CD14-positive monocyte (primary cell): ENCODE results near the gene HOXD10. TPM values are rescaled to one million over a fixed set of nuclear protein-coding genes. Genes with fewer than 3 reads are reported as not detected.
A peak's percentile ranks its signal among the peaks of the same experiment; 100 is the strongest.

Source experiments
- DNase-seq, 3 donors: peaks; one replicate each; pipeline ENCODE4 v3.0.0-alpha.2; 2011 to 2022
- H2AFZ ChIP-seq: 2 replicates; pipeline ENCODE4 v1.6.0; 2012; ENCODE audit warnings: mild to moderate bottlenecking, low read depth, low read length, inconsistent platforms; ENCODE audit not compliant: insufficient read depth, poor library complexity, severe bottlenecking
- H3K27ac ChIP-seq, 2 donors: 1 replicate in 1 of 2; 2 replicates in 1 of 2; pipeline ENCODE4 v1.5.1; 2012 to 2013; ENCODE audit warnings: low read length in 2 of 2, control low read depth in 1 of 2, inconsistent platforms in 1 of 2, low read depth in 1 of 2, mild to moderate bottlenecking in 1 of 2
- H3K27me3 ChIP-seq, 2 donors: one replicate each; pipeline versions ENCODE4 v1.6.0 to v1.6.1; 2011 to 2013; ENCODE audit warnings: low read length in 2 of 2; ENCODE audit not compliant: control insufficient read depth in 2 of 2, insufficient read depth in 2 of 2
- H3K36me3 ChIP-seq, 2 donors: replicated peaks in 1 of 2; 1 replicate in 1 of 2; 2 replicates in 1 of 2; pipeline versions ENCODE4 v1.5.1 to v1.6.1; 2012 to 2013; ENCODE audit warnings: low read length in 2 of 2, control low read depth in 1 of 2, inconsistent platforms in 1 of 2, mild to moderate bottlenecking in 1 of 2; ENCODE audit not compliant: insufficient read depth in 2 of 2, control insufficient read depth in 1 of 2
- H3K4me1 ChIP-seq, 2 donors: 1 replicate in 1 of 2; 2 replicates in 1 of 2; pipeline versions ENCODE4 v1.5.1 to v1.6.1; 2012 to 2013; ENCODE audit warnings: low read length in 2 of 2, control low read depth in 1 of 2, inconsistent platforms in 1 of 2, mild to moderate bottlenecking in 1 of 2, moderate library complexity in 1 of 2; ENCODE audit not compliant: insufficient read depth in 2 of 2, control insufficient read depth in 1 of 2
- H3K4me2 ChIP-seq: replicated peaks from 2 replicates; pipeline ENCODE3; 2012; ENCODE audit warnings: low read length, moderate library complexity, mild to moderate bottlenecking; ENCODE audit not compliant: poor library complexity, severe bottlenecking; ENCODE audit errors: extremely low read depth
- H3K4me3 ChIP-seq, 3 experiments: fragments of 200-600 bp in 1 of 3; sonication (generic) in 1 of 3; replicated peaks in 1 of 3; 1 replicate in 2 of 3; 2 replicates in 1 of 3; pipeline ENCODE4 v1.5.1; 2011 to 2013; ENCODE audit warnings: low read length in 3 of 3, mild to moderate bottlenecking in 3 of 3, control low read depth in 2 of 3, low read depth in 2 of 3, inconsistent platforms in 1 of 3, moderate library complexity in 1 of 3
- H3K79me2 ChIP-seq: 2 replicates; pipeline ENCODE4 v1.6.0; 2012; ENCODE audit warnings: mild to moderate bottlenecking, control low read depth, inconsistent platforms, low read length, moderate library complexity; ENCODE audit not compliant: insufficient read depth
- H3K9ac ChIP-seq: 2 replicates; pipeline ENCODE4 v1.6.0; 2017; ENCODE audit warnings: low read length, mild to moderate bottlenecking; ENCODE audit not compliant: insufficient read depth, poor library complexity, severe bottlenecking
- H3K9me3 ChIP-seq, 2 donors: replicated peaks in 1 of 2; 1 replicate in 1 of 2; 2 replicates in 1 of 2; pipeline versions ENCODE4 v1.5.1 to v1.6.1; 2012 to 2013; ENCODE audit warnings: low read length in 2 of 2, control low read depth in 1 of 2; ENCODE audit not compliant: control insufficient read depth in 1 of 2, insufficient read depth in 1 of 2
- H4K20me1 ChIP-seq: 2 replicates; pipeline ENCODE4 v1.6.0; 2012; ENCODE audit warnings: mild to moderate bottlenecking, low read length, control low read depth, moderate library complexity; ENCODE audit not compliant: insufficient read depth
- H3K27ac Mint-ChIP-seq, 7 donors: one replicate each; pipeline ENCODE4 v1.8.0; 2020; ENCODE audit warnings: mild to moderate bottlenecking in 7 of 7, mixed read lengths in 7 of 7, moderate library complexity in 6 of 7, inconsistent platforms in 2 of 7
- H3K27me3 Mint-ChIP-seq, 3 donors: one replicate each; pipeline ENCODE4 v1.8.0; 2021 to 2022; ENCODE audit warnings: low read depth in 3 of 3, mild to moderate bottlenecking in 3 of 3, mixed read lengths in 3 of 3, moderate library complexity in 3 of 3, inconsistent platforms in 1 of 3
- H3K36me3 Mint-ChIP-seq, 2 donors: one replicate each; pipeline ENCODE4 v1.8.0; 2020; ENCODE audit warnings: mixed read lengths in 2 of 2, inconsistent platforms in 1 of 2, mild to moderate bottlenecking in 1 of 2
- H3K4me1 Mint-ChIP-seq: one replicate; pipeline ENCODE4 v1.8.0; 2020; ENCODE audit warnings: mild to moderate bottlenecking, mixed read lengths
- H3K4me3 Mint-ChIP-seq, 2 donors: one replicate each; pipeline ENCODE4 v1.8.0; 2020; ENCODE audit warnings: mild to moderate bottlenecking in 2 of 2, mixed read lengths in 2 of 2, moderate library complexity in 1 of 2
- H3K9me3 Mint-ChIP-seq, 7 donors: one replicate each; pipeline ENCODE4 v1.8.0; 2020 to 2022; ENCODE audit warnings: mixed read lengths in 7 of 7, mild to moderate bottlenecking in 6 of 7, moderate library complexity in 6 of 7, inconsistent platforms in 2 of 7
- whole genome bisulfite sequencing: methylation state at CpG from one replicate; pipeline ENCODE4 v1.1.5; 2013; ENCODE audit warnings: missing lambda C conversion rate; ENCODE audit not compliant: insufficient coverage; 5-methylcytosine and 5-hydroxymethylcytosine counted together
- intact Hi-C, 2 donors: fragments of 100-400 bp; cut with micrococcal nuclease; formaldehyde crosslinking; loops; one replicate each; pipeline versions ENCODE4 v1.15.0 to v1.15.1; 2023
- polyA plus RNA-seq, 3 donors: library from polyadenylated mRNA; depleted of rRNA in 1 of 3; unstranded in 2 of 3; stranded (reverse) in 1 of 3; fragments of 300-500 nt in 2 of 3; fragments of >200 nt in 1 of 3; fragmentation: Illumina TruSeq in 2 of 3; gene quantifications; 1 replicate in 2 of 3; 2 replicates in 1 of 3; pipeline ENCODE4 v1.2.3, GENCODE V29; 2012 to 2021
- TF ChIP-seq, protein P1 (sequence below): fragments of 200-600 bp; IDR thresholded peaks from one replicate; pipeline ENCODE4 v1.8.0; 2022; ENCODE audit warnings: antibody characterized with exemption, mild to moderate bottlenecking

The HOXD10 gene
- polyA plus RNA-seq, 3 donors, result not detected

DNA sequence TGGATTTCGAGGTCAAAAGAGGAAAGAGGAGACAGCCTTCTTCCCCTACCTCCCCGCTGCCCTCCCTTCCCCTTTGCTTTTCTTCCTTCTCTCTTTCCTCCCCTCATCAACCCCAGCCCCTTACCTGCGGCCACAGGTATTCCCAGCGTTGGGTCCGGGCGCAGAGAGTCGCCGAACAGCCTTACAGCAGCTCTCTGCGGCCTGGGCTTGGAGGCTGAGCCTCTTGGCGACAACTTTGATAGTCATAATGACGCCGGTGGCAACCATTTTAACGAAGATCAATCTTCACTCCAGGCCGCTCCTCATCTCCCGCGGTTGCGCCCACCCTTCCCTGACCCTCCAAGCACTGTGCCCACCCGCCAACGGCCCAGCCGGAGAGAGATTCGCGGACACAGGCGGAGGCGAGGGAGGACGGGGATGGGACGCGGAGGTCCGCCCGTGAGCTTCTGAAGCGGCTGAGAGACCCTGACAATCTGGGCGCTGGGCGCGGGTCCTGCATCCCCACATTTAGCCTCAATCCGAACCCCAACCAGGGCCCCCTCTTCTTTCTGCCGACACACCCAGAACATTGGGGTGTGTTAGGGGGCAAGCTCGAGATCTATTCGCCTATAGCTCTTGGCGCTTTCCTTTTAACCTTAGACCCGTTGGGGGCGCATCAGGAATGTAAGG, 31.3 kb upstream of the HOXD10 start:
- Histone ChIP-seq H3K4me1 (peaks cover 8 to 20% of the 10 kb centered on the region in 2 donors), H3K4me3 (no peak overlapping the region), H4K20me1 (no peaks in the 10 kb centered on the region), H2AFZ (no peak overlapping the region), H3K9ac (no peak overlapping the region), H3K36me3 (no peaks in the 10 kb centered on the region), H3K79me2 (no peaks in the 10 kb centered on the region), H3K4me2 (no peak overlapping the region), H3K9me3 (peaks cover 8 to 91% of the 10 kb centered on the region in 2 donors), H3K27me3 (peaks cover 97 to 98% of the 10 kb centered on the region in 2 donors), H3K27ac (no peak overlapping the region)
- Mint-ChIP-seq H3K4me3 (peak overlapping the region in 1 of 2 donors; percentile 80), H3K9me3 (peaks cover 8 to 53% (median 33%) of the 10 kb centered on the region in 7 donors), H3K4me1 (peaks cover 29% of the 10 kb centered on the region), H3K36me3 (peaks cover 8 to 20% of the 10 kb centered on the region in 2 donors), H3K27me3 (peaks cover 98 to 100% (median 100%) of the 10 kb centered on the region in 3 donors), H3K27ac (no peak overlapping the region)
- DNase-seq, result no peak
- 4% methylated on average over 19 of the region's 40 CpGs for WGBS
- intact Hi-C loops, result no loop called here
- TF ChIP-seq, protein P1, sequence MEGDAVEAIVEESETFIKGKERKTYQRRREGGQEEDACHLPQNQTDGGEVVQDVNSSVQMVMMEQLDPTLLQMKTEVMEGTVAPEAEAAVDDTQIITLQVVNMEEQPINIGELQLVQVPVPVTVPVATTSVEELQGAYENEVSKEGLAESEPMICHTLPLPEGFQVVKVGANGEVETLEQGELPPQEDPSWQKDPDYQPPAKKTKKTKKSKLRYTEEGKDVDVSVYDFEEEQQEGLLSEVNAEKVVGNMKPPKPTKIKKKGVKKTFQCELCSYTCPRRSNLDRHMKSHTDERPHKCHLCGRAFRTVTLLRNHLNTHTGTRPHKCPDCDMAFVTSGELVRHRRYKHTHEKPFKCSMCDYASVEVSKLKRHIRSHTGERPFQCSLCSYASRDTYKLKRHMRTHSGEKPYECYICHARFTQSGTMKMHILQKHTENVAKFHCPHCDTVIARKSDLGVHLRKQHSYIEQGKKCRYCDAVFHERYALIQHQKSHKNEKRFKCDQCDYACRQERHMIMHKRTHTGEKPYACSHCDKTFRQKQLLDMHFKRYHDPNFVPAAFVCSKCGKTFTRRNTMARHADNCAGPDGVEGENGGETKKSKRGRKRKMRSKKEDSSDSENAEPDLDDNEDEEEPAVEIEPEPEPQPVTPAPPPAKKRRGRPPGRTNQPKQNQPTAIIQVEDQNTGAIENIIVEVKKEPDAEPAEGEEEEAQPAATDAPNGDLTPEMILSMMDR, result no peak

DNA sequence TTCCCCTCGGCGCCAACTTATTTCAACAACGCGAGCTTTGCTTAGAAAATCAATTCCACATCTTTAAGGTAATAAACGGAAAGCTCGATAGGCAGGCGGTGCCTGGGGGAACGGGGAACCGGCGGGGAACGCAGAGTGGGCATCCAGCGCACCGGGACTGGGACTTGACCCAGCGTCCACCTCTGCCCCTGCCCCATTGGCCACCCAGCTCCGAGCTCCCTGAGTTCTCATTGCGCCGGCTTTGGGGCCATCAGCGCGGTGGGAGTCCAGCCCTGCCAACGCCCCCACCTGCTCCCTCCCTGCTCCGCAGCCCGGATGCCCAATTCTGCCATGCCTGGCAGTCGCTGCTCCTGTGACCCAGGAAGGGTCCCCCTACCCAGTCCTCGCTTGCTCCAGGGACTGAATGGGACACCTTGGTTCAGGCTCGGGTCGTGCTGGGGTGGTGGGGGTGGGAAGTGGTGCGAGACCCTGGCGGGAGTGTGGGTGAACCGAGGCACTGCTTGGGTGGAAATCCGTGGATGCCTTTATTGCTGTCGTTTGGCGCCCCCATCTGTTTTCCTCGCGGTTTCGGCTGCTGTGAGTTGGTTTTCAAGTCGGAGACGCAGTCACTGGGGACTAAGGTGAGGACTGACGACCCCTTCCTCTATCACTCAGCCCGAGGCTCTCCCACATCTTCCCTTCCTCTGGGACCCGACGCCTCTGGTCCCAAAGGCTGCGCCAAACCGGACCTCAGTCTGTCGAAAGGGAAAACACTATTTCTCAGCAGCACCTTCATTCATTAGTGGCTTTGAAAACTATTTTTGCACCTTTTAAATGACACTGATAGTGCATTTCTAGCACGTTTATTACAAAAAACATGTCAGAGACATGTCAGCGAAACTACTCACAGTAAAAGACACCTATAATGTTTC, 30.5 kb upstream of the HOXD10 start:
- WGBS, result 2% methylated on average over 33 of the region's 46 CpGs
- H4K20me1 ChIP-seq, result no peaks in the 10 kb centered on the region
- TF ChIP-seq, protein P1, result peak; percentile 13
- H3K36me3 ChIP-seq, result no peaks in the 10 kb centered on the region
- H3K27me3 ChIP-seq, result peaks cover 98 to 100% of the 10 kb centered on the region in 2 donors
- no peaks in the 10 kb centered on the region for H3K79me2 ChIP-seq
- H3K9me3 ChIP-seq, result peaks cover 2 to 91% of the 10 kb centered on the region in 2 donors
- peaks cover under 1 to 51% (median 26%) of the 10 kb centered on the region in 7 donors for H3K9me3 Mint-ChIP-seq
- no peak overlapping the region for H3K9ac ChIP-seq
- DNase-seq, result no peak
- intact Hi-C loops, result no loop called here
- peaks cover 23% of the 10 kb centered on the region for H3K4me1 Mint-ChIP-seq
- H3K27me3 Mint-ChIP-seq, result peaks cover 100% of the 10 kb centered on the region in 3 donors
- no peak overlapping the region for H2AFZ ChIP-seq
- H3K27ac ChIP-seq, result no peak overlapping the region
- H3K4me2 ChIP-seq, result no peak overlapping the region
- peaks cover 4 to 18% of the 10 kb centered on the region in 2 donors for H3K36me3 Mint-ChIP-seq
- H3K27ac Mint-ChIP-seq, result no peak overlapping the region
- H3K4me3 ChIP-seq, result no peak overlapping the region
- peaks cover 8 to 15% of the 10 kb centered on the region in 2 donors for H3K4me1 ChIP-seq
- H3K4me3 Mint-ChIP-seq, result peak overlapping the region in 1 of 2 donors; percentile 98
